MM.1S (cell line): ENCODE measurements around the gene TIAM1.

Experiments
- EZH2phosphoT487 ChIP-seq: fragments of 300-600 bp; sonication (generic); IDR thresholded peaks from 2 replicates; pipeline ENCODE4 v1.6.1; 2018; ENCODE audit warnings: antibody characterized with exemption, low read length
- TF ChIP-seq, protein P1 (sequence below): fragments of 300-600 bp; sonication (generic); IDR thresholded peaks from 2 replicates; pipeline ENCODE4 v1.5.1; 2016; ENCODE audit warnings: antibody characterized with exemption, low read length, mixed read lengths

DNA sequence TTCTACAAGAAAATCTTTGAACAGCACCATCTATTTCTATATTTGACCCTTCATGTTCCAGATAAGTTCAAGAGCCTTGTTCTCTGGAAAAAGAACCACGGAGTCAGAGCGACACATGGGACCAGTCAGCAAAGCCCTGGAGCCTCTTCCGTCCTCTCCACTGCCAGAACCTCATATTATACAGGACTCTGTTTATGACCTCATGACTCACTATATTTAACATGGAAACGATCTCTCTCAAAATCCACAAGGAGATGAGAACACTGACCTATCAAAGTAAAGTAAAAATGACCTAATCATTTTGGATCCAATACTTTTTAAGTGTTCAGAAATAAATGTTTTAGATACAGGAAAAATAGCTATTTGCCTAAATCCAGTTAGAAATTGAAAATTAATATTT, 181.2 kb downstream of the TIAM1 start:
- TF ChIP-seq, protein P1, sequence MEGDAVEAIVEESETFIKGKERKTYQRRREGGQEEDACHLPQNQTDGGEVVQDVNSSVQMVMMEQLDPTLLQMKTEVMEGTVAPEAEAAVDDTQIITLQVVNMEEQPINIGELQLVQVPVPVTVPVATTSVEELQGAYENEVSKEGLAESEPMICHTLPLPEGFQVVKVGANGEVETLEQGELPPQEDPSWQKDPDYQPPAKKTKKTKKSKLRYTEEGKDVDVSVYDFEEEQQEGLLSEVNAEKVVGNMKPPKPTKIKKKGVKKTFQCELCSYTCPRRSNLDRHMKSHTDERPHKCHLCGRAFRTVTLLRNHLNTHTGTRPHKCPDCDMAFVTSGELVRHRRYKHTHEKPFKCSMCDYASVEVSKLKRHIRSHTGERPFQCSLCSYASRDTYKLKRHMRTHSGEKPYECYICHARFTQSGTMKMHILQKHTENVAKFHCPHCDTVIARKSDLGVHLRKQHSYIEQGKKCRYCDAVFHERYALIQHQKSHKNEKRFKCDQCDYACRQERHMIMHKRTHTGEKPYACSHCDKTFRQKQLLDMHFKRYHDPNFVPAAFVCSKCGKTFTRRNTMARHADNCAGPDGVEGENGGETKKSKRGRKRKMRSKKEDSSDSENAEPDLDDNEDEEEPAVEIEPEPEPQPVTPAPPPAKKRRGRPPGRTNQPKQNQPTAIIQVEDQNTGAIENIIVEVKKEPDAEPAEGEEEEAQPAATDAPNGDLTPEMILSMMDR: no peak
- no peak for TF ChIP-seq EZH2phosphoT487
